Right lobe of liver (tissue), 6 donors: ENCODE results near the gene BCDIN3D. TPM values are rescaled to one million over a fixed set of nuclear protein-coding genes. Genes with fewer than 3 reads are reported as not detected.

ENCODE experiments used
- ATAC-seq, 4 donors: fragments of 200-7000 bp; cut with Tn5 transposase; one replicate each; pipeline ENCODE4 v1.9.1; 2020; ENCODE audit warnings: mild to moderate bottlenecking in 4 of 4, moderate library complexity in 4 of 4
- DNase-seq, 3 donors: peaks; one replicate each; pipeline ENCODE4 v3.0.0-alpha.2; 2020
- H3K27ac ChIP-seq, 3 donors: fragments of 200-600 bp; one replicate each; pipeline ENCODE4 v1.8.0; 2022
- H3K27me3 ChIP-seq, 2 donors: fragments of 200-600 bp; one replicate each; pipeline ENCODE4 v1.8.0; 2022
- H3K36me3 ChIP-seq, 4 donors: fragments of 200-600 bp; sonication (generic) in 1 of 4; one replicate each; pipeline versions ENCODE4 v1.5.1 to v1.8.0; 2017 to 2022; ENCODE audit warnings: control low read depth in 1 of 4
- H3K4me1 ChIP-seq, 4 donors: fragments of 200-600 bp; sonication (generic) in 1 of 4; one replicate each; pipeline versions ENCODE4 v1.5.1 to v1.8.0; 2017 to 2022; ENCODE audit warnings: control low read depth in 1 of 4
- H3K4me3 ChIP-seq, 3 donors: fragments of 200-600 bp; one replicate each; pipeline ENCODE4 v1.8.0; 2022
- H3K9me3 ChIP-seq, 4 donors: fragments of 200-600 bp; sonication (generic) in 1 of 4; one replicate each; pipeline versions ENCODE4 v1.5.1 to v1.8.0; 2017 to 2022; ENCODE audit warnings: control low read depth in 1 of 4
- POLR2A ChIP-seq: fragments of 450-650 bp; IDR thresholded peaks from one replicate; pipeline ENCODE4 v1.6.1; 2017; ENCODE audit warnings: antibody characterized with exemption, mild to moderate bottlenecking
- WGBS: methylation state at CpG from one replicate; pipeline ENCODE4 v1.1.6; 2018; ENCODE audit warnings: low coverage, low lambda C conversion rate; ENCODE audit not compliant: insufficient coverage; ENCODE audit errors: missing lambda C conversion rate; 5-methylcytosine and 5-hydroxymethylcytosine counted together
- intact Hi-C, 2 donors: fragments of 100-400 bp; cut with DNase I; formaldehyde crosslinking; loops; one replicate each; pipeline versions ENCODE4 v1.11.2 to v1.14.1; 2022
- total RNA-seq, 6 experiments: library from RNA; depleted of rRNA in 2 of 6; stranded (reverse); fragments of >200 nt in 2 of 6; fragmentation: NEBNext Ultra II Directional in 3 of 6; extraction: Animal tissue kit (Norgen Biotek cat#: 25700) in 3 of 6; gene quantifications; one replicate each; pipeline versions ENCODE4 v1.1.0 to v1.2.4, GENCODE V29; 2016 to 2023
- TF ChIP-seq, protein P1 (sequence below), 4 donors: fragments of 200-600 bp in 3 of 4; fragments of 450-650 bp in 1 of 4; IDR thresholded peaks; one replicate each; pipeline versions ENCODE4 v1.5.1 to v1.8.0; 2016 to 2022; ENCODE audit warnings: antibody characterized with exemption in 4 of 4, mild to moderate bottlenecking in 2 of 4
- donor health status: DM: no; HTN: yes; CAD: no.
- donor health status: DM: no; HTN: no; CAD: no.
- donor health status: DM: no; HTN: no; CAD: no.
- donor health status: DM: no; HTN: yes; CAD: no.
- donor health status: DM: no; HTN: yes; CAD: no.

BCDIN3D gene
- total RNA-seq, 6 experiments from 2014 or later, result 1.6 to 3.6 (median 2.6) TPM

DNA sequence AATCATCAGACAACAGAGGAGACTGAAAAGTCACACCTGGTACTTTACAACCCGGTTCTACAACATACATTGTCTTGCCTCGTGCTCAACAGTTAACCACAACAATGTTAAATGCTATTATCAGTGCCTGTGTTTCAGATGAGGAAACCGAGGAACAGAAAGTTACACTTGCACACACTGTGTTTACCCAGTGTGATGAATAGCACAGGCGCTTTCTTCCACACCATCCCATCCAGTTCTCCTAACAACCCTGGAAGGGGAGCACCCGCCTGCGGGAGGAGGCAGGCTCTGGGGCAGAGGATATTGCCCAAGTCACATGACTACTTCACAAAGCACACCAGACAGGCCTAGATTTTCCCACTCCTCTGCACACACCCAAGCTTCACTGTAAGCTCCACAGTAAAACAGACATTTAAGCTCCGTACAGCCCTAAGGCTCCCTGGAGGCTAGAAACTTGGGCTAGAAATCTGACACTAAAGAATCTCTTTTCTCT is 36.5 kb downstream of the BCDIN3D start:
- Histone ChIP-seq H3K9me3 (no peaks in the 10 kb centered on the region), H3K27ac (no peak overlapping the region), H3K4me1 (no peaks in the 10 kb centered on the region), H3K27me3 (no peaks in the 10 kb centered on the region), H3K36me3 (peaks cover 0 to 8% (median 0%) of the 10 kb centered on the region in 4 donors), H3K4me3 (no peak overlapping the region)
- intact Hi-C loops, result no loop called here
- WGBS, result 78% methylated on average over 6 of the region's 7 CpGs
- TF ChIP-seq, protein P1, sequence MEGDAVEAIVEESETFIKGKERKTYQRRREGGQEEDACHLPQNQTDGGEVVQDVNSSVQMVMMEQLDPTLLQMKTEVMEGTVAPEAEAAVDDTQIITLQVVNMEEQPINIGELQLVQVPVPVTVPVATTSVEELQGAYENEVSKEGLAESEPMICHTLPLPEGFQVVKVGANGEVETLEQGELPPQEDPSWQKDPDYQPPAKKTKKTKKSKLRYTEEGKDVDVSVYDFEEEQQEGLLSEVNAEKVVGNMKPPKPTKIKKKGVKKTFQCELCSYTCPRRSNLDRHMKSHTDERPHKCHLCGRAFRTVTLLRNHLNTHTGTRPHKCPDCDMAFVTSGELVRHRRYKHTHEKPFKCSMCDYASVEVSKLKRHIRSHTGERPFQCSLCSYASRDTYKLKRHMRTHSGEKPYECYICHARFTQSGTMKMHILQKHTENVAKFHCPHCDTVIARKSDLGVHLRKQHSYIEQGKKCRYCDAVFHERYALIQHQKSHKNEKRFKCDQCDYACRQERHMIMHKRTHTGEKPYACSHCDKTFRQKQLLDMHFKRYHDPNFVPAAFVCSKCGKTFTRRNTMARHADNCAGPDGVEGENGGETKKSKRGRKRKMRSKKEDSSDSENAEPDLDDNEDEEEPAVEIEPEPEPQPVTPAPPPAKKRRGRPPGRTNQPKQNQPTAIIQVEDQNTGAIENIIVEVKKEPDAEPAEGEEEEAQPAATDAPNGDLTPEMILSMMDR (IDR thresholded peaks at IDR 0.05), result no peak
- no peak for TF ChIP-seq POLR2A
- ATAC-seq (no peak), DNase-seq (no peak)

DNA sequence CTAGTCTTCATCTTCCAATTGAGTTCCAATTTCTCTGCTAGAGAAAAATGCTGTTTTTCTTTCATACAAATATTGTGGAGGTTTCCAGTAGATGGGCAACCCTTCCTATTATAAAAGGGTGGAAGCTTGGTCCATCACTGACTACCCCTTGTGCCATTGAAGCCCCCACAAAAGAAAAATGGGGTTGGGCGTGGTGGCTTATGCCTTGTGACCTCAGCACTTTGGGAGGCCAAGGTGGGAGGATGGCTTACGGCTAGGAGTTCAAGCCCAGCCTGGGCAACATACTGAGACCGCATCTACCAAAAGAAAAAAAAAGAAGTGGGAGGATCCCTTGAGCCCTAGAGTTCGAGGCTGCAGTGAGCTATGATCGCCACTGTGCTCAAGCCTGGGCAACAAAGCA is 37.5 kb downstream of the BCDIN3D start:
- WGBS, result 77% methylated on average over 3 of the region's 5 CpGs
- DNase-seq (no peak), ATAC-seq (no peak)
- H3K27me3 ChIP-seq, result no peaks in the 10 kb centered on the region
- intact Hi-C loops, result no loop called here
- peaks cover 0 to 9% (median 2%) of the 10 kb centered on the region in 4 donors for H3K4me1 ChIP-seq
- H3K4me3 ChIP-seq, result no peak overlapping the region
- H3K9me3 ChIP-seq, result no peaks in the 10 kb centered on the region
- H3K36me3 ChIP-seq, result peaks cover 0 to 8% (median 0%) of the 10 kb centered on the region in 4 donors
- no peak overlapping the region for H3K27ac ChIP-seq
- TF ChIP-seq, protein P1 (IDR thresholded peaks at IDR 0.05), result no peak
- no peak for TF ChIP-seq POLR2A

DNA sequence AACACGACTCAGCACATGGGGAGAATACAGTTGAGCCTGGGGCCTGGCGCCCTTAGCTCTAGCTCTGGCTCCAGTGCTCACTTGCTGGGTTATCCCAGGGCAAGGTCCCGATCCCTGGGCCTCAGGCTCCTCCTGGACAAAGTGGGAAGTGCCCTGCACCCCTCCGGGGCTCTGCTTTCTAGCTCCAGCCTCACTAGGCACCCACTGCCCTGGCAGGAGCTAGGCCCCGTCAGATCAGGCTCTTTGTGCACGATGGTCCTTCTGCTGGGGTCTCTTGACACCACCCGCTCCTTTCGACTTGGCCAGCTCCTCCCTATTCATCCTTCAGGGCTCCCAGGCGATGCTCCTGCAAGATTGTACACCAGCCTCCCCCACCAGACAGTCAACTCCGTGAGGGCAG is 38.1 kb downstream of the BCDIN3D start:
- Histone ChIP-seq H3K9me3 (no peaks in the 10 kb centered on the region), H3K36me3 (peaks cover 0 to 8% (median 0%) of the 10 kb centered on the region in 4 donors), H3K27me3 (no peaks in the 10 kb centered on the region), H3K27ac (no peak overlapping the region), H3K4me3 (no peak overlapping the region), H3K4me1 (peaks cover 0 to 12% (median 2%) of the 10 kb centered on the region in 4 donors)
- intact Hi-C loops, result no loop called here
- WGBS, result no CpG with 5 or more reads among the region's 10 CpGs
- TF ChIP-seq POLR2A, result no peak
- TF ChIP-seq, protein P1 (IDR thresholded peaks at IDR 0.05), result no peak
- DNase-seq (no peak), ATAC-seq (no peak)

DNA sequence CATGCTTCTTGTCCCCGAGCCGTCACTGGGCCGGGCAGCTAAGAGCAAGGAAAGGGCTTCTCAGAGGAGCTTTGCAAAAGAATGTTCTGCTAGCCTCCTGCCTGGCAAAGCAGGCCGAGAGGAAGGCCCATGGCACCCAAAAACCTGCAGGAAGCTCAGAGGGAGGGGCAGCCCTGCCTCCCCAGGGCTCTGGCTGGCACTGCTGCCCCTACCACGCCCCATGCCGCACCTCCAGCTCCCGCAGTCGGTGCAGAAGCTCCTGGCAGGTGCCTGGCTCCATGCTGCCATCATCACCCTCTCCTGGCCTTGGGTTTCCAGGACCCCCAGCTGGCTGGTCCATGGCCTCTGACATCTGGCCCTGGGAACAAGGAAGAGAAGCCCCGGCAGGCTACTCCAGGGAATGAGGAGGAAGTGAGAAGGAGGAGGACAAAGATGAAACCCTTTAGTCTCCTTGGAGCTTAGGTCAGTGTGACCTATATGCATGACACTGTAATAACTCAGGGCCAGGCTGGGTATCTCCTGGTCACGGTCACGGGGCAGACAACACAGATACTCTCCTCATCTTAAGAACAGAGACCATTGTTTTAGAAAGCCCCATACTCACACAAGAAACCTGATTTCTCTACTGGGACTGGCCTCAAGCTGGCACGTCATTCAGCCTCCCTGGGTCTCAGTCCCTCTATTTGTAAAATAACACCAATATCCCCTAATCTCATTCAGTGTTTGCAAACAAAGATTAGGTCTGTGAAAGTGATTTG is 39.0 kb downstream of the BCDIN3D start:
- H3K27me3 ChIP-seq, result no peaks in the 10 kb centered on the region
- H3K27ac ChIP-seq, result no peak overlapping the region
- peaks cover 0 to 8% (median 0%) of the 10 kb centered on the region in 4 donors for H3K36me3 ChIP-seq
- DNase-seq, result no peak
- no peak overlapping the region for H3K4me3 ChIP-seq
- no peaks in the 10 kb centered on the region for H3K9me3 ChIP-seq
- 80% methylated on average over 2 of the region's 12 CpGs for WGBS
- intact Hi-C loops, result no loop called here
- no peak for TF ChIP-seq POLR2A
- TF ChIP-seq, protein P1 (IDR thresholded peaks at IDR 0.05), result no peak
- ATAC-seq, result no peak
- peaks cover 0 to 12% (median 2%) of the 10 kb centered on the region in 4 donors for H3K4me1 ChIP-seq
